Measurements from ENCODE around the gene FUBP3.

GRCh38 chr9:130542457-130543228 is 36.7 kb upstream of the FUBP3 start:
- TF ChIP-seq CTCF (conservative IDR thresholded peaks at IDR 0.05; ENCODE audit: low read length), result no peak
- TF ChIP-seq EZH2phosphoT487 (IDR thresholded peaks at IDR 0.05; ENCODE audit: borderline replicate concordance), result no peak
